Measurements from ENCODE around the gene KCNH8. TPM values are rescaled to one million over a fixed set of nuclear protein-coding genes. Genes with fewer than 3 reads are reported as not detected.

The KCNH8 gene
- total RNA-seq, 1 experiment from 2014 or later = 3.7 TPM

DNA sequence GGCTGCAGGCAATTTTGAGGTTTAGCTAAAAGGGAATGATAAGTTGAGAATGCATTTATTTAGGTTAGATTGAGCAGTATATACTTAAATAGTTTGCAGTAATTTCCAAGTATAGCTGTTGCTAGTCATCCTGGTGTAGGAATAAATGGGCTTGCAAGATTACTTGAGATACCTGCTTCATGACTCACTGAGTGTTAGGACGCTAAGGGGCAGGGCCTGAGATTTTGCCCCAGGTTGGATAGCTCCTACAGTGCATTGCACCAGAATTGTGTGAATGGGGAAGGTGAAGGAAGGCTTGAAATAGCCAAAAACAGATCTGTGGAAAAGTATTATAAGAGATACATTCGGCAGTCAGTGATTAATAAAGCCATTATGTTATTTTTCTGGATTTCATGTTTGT is 72.8 kb downstream of the KCNH8 start:
- DNase-seq = peak; percentile 37
- TF ChIP-seq, protein P1, sequence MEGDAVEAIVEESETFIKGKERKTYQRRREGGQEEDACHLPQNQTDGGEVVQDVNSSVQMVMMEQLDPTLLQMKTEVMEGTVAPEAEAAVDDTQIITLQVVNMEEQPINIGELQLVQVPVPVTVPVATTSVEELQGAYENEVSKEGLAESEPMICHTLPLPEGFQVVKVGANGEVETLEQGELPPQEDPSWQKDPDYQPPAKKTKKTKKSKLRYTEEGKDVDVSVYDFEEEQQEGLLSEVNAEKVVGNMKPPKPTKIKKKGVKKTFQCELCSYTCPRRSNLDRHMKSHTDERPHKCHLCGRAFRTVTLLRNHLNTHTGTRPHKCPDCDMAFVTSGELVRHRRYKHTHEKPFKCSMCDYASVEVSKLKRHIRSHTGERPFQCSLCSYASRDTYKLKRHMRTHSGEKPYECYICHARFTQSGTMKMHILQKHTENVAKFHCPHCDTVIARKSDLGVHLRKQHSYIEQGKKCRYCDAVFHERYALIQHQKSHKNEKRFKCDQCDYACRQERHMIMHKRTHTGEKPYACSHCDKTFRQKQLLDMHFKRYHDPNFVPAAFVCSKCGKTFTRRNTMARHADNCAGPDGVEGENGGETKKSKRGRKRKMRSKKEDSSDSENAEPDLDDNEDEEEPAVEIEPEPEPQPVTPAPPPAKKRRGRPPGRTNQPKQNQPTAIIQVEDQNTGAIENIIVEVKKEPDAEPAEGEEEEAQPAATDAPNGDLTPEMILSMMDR (conservative IDR thresholded peaks at IDR 0.05) = no peak
- no peaks in the 10 kb centered on the region for H3K4me1 ChIP-seq (ENCODE audit: insufficient read depth, low read length)
- peaks cover 3 to 20% of the 10 kb centered on the region in 2 experiments; a peak in 3 of 4 replicates for H3K4me1 Mint-ChIP-seq
- peak overlapping the region in 1 of 3 experiments; percentile 2; a peak in 1 of 7 replicates for H3K27ac Mint-ChIP-seq
- no peaks in the 10 kb centered on the region for H3K9me3 ChIP-seq (ENCODE audit: control insufficient read depth, low read depth, low read length)
- H4K91ac ChIP-seq (ENCODE audit: insufficient read length, low read depth, low read length) = no peak overlapping the region
- no peak overlapping the region for H2BK15ac ChIP-seq (ENCODE audit: low read depth, low read length)
- H4K20me1 ChIP-seq (ENCODE audit: control insufficient read depth, insufficient read depth, insufficient read length) = no peaks in the 10 kb centered on the region
- H3K4me3 Mint-ChIP-seq = no peak overlapping the region
- H2BK120ac ChIP-seq (ENCODE audit: low read depth, low read length, poor library complexity, severe bottlenecking) = no peak overlapping the region
- WGBS (ENCODE audit: extremely low coverage, insufficient read length, low lambda C conversion rate) = no CpG with 5 or more reads among the region's 2 CpGs
- no peak overlapping the region for H3K18ac ChIP-seq (ENCODE audit: insufficient read length, low read depth, low read length)
- no peak overlapping the region for H3K14ac ChIP-seq (ENCODE audit: insufficient read depth, low read length)
- no peak overlapping the region for H3K4ac ChIP-seq (ENCODE audit: low read depth, low read length)
- H3K27me3 ChIP-seq (ENCODE audit: insufficient read depth, low read length) = no peaks in the 10 kb centered on the region
- no peaks in the 10 kb centered on the region for H3K9me3 Mint-ChIP-seq
- H3K27ac ChIP-seq (ENCODE audit: insufficient read length, low read depth, low read length) = no peak overlapping the region
- H3K36me3 Mint-ChIP-seq (ENCODE audit: insufficient read depth in 1 of 3, low read depth in 3 of 3) = no peaks in the 10 kb centered on the region
- H3K23ac ChIP-seq (ENCODE audit: insufficient read length, low read depth, low read length) = no peak overlapping the region
- H3K79me2 ChIP-seq (ENCODE audit: insufficient read depth, low read length) = no peaks in the 10 kb centered on the region
- no peak overlapping the region for H2BK12ac ChIP-seq (ENCODE audit: insufficient read length, low read depth, low read length)
- no peak overlapping the region for H3K9ac ChIP-seq (ENCODE audit: extremely low read depth, insufficient read length, low read length)
- H3T11ph ChIP-seq (ENCODE audit: low read length) = no peak overlapping the region
- no peaks in the 10 kb centered on the region for H3K23me2 ChIP-seq (ENCODE audit: insufficient read length, low read depth, low read length, poor library complexity, severe bottlenecking)
- H3K27me3 Mint-ChIP-seq (ENCODE audit: low read depth) = no peaks in the 10 kb centered on the region
- no peak overlapping the region for H2BK20ac ChIP-seq (ENCODE audit: low read depth, low read length, poor library complexity, severe bottlenecking)
- H2AK5ac ChIP-seq (ENCODE audit: insufficient read length, low read length) = no peak overlapping the region
- no peak overlapping the region for H2AFZ ChIP-seq (ENCODE audit: low read length)
- no peak overlapping the region for H3K4me2 ChIP-seq (ENCODE audit: insufficient read depth, insufficient read length, low read length)
- no peak overlapping the region for H3K56ac ChIP-seq (ENCODE audit: insufficient read length, low read depth, low read length)
- H3K79me1 ChIP-seq (ENCODE audit: insufficient read depth, low read depth, low read length, poor library complexity, severe bottlenecking) = no peaks in the 10 kb centered on the region
- H4K8ac ChIP-seq (replicated peaks; ENCODE audit: insufficient read length, low read depth, low read length) = no peak overlapping the region
- H2BK5ac ChIP-seq (ENCODE audit: insufficient read length, low read length) = no peak overlapping the region
- no peak overlapping the region for H4K5ac ChIP-seq (ENCODE audit: insufficient read length, low read depth, low read length)
